B cell (primary cell): ENCODE measurements around the gene TPTE2.

Source experiments
- CTCF ChIP-seq: fragments of 200-600 bp; IDR thresholded peaks from one replicate; pipeline ENCODE4 v1.8.0; 2022; ENCODE audit warnings: antibody characterized with exemption, mild to moderate bottlenecking
- EZH2 ChIP-seq: IDR thresholded peaks from 2 replicates; pipeline ENCODE4 v1.6.1; 2012; ENCODE audit warnings: borderline replicate concordance, low read depth, mild to moderate bottlenecking, moderate library complexity, low read length; ENCODE audit not compliant: insufficient read depth, poor library complexity, severe bottlenecking

GRCh38 chr13:19591864-19592263, 30.5 kb upstream of the TPTE2 start:
- TF ChIP-seq CTCF = no peak
- no peak for TF ChIP-seq EZH2
